Activated CD8-positive, alpha-beta memory T cell treated with anti-CD3 and anti-CD28 coated beads for 36 hours (primary cell): ENCODE results near the gene LRRC8C. TPM values are rescaled to one million over a fixed set of nuclear protein-coding genes. Genes with fewer than 3 reads are reported as not detected.

Experiments used
- CTCF ChIA-PET: fragments of 350-600 bp; sonication (Branson Sonifier 250); formaldehyde crosslinking; loops from one replicate; lab custom pipeline; 2021; ENCODE audit warnings: antibody characterized with exemption; lab: Charles Lee
- POLR2A ChIA-PET: fragments of 350-600 bp; sonication (Branson Sonifier 250); formaldehyde crosslinking; loops from one replicate; lab custom pipeline; 2021; ENCODE audit warnings: antibody characterized with exemption; lab: Charles Lee
- total RNA-seq, 2 experiments: library from RNA; stranded (reverse); gene quantifications; one replicate each; pipeline ENCODE4 v1.2.3, GENCODE V29; 2021

LRRC8C gene
- total RNA-seq, 2 experiments from 2014 or later = 50.5 to 55.2 TPM

GRCh38 chr1:89727517-89728312, 94.8 kb downstream of the LRRC8C start:
- CTCF ChIA-PET = interaction anchor here (1.4 kb wide), 2 partner anchors 35 to 123 kb away, joined by 3 to 7 read pairs; no protein-coding TSS in a partner anchor
- POLR2A ChIA-PET = no interaction called here

GRCh38 chr1:89728381-89728780, 95.5 kb downstream of the LRRC8C start:
- CTCF ChIA-PET = no interaction called here
- POLR2A ChIA-PET = no interaction called here

DNA sequence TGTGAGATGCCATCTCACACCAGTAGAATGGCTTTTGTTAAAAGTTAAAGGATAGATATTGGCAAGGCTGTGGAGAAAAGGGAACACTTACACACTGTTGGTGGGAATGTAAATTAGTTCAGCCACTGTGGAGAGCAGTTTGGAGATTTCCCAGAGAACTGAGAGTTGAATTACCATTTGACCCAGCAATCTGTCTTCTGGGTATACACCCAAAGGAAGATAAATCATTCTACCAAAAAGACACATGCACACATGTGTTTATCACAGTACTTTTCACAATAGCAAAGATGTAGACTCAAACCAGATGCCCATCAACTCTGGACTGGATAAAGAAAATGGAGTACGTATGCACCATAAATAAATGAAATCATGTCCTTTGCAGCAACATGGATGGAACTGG, 99.3 kb downstream of the LRRC8C start:
- ChIA-PET POLR2A (no interaction called here), CTCF (interaction anchor here (2.7 kb wide), 1 partner anchor 31 kb away, joined by 9 read pairs; no protein-coding TSS in a partner anchor)

GRCh38 chr1:89732643-89733222, 99.8 kb downstream of the LRRC8C start:
- ChIA-PET CTCF (interaction anchor here (1.1 to 1.2 kb wide), 2 partner anchors 8 to 30 kb away, joined by 3 read pairs; no protein-coding TSS in a partner anchor), POLR2A (no interaction called here)

DNA sequence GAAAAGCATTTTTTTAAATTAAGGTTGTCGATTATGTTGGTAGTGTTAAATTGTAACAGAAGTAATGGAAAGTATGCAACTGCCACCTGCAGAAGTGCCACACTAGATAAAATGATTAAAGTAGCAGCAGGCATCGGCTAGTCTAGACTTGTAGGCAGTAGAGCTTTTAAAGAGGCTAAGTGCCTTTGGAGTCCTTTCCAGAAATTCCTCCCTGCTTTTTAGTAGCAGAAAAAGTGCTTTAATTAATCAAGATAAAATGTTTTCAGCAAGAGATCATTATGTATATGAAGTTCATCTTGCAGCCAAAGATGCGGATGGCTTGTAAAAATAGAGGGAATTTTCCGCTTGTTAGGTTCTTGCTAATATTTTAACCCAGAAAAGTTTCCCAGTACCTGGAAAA, 100.8 kb downstream of the LRRC8C start:
- ChIA-PET CTCF (interaction anchor here (1.1 to 1.2 kb wide), 2 partner anchors 9 to 29 kb away, joined by 3 read pairs; no protein-coding TSS in a partner anchor), POLR2A (no interaction called here)

- CTCF ChIA-PET = no interaction called here
- POLR2A ChIA-PET = no interaction called here
These were observed 101.5 kb downstream of the LRRC8C start for GRCh38 chr1:89734442-89734841.

- POLR2A ChIA-PET = no interaction called here
- CTCF ChIA-PET = no interaction called here
These were observed 102.6 kb downstream of the LRRC8C start for GRCh38 chr1:89735479-89735878.

DNA sequence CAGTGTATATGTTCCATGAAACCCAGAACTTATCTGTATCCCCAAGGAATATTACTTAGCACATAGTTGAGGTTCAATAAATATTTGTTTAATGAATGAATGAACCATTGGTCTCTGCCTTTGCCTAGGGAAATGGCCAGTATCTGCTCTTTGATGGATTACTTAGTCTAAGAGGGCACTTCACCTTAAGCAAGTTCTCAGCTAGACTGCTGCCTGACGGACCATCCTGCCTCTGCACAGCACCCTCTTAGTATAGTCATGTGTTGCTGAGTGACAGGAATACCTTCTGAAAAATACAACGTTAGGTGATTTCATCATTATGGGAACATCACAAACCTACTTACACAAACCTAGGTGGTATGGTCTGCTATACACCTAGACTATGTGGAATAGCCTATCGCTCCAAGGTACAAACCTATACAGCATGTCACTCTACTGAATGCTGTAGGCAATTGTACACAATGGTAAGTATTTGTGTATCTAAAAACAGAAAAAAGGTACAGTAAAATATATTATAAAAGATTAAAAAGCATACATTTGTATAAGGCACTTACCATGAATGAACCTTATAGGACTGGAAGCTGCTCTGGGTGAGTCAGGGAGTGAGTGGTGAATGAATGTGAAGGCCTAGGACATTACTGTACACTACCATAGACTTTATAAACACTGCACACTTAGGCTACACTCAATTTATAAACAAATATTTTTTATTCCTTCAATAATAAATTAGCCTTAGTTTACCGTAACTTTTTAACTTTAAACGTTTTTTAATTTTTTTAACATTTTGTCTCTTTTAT, 104.2 kb downstream of the LRRC8C start:
- ChIA-PET POLR2A (no interaction called here), CTCF (no interaction called here)

- ChIA-PET POLR2A (no interaction called here), CTCF (no interaction called here)
These were observed 105.1 kb downstream of the LRRC8C start for GRCh38 chr1:89737985-89738510.

- POLR2A ChIA-PET = no interaction called here
- CTCF ChIA-PET = interaction anchor here (1.5 to 1.7 kb wide), 2 partner anchors 18 to 23 kb away, joined by 4 read pairs; no protein-coding TSS in a partner anchor
These were observed 106.3 kb downstream of the LRRC8C start for GRCh38 chr1:89739013-89739843.

DNA sequence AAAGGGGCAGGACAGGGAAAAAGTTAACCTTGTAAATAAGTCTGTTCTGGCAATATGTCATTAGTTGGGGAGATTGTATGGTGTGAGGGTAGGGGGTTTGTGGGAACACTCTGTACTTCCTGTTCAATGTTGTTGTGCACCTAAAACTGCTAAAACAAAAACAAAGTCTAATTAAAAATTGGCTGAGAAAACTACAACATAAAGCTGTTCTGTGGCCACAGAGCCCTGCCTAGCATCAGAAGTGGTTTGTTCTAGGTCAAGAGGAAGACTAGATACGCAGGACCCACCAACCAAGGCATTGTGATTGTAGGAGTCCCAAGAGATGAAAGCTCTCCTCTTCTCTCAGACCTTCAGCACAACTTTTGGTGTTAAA, 106.9 kb downstream of the LRRC8C start:
- ChIA-PET POLR2A (no interaction called here), CTCF (interaction anchor here (0.9 to 1.7 kb wide), 3 partner anchors 16 to 22 kb away, joined by 4 read pairs; no protein-coding TSS in a partner anchor)

GRCh38 chr1:89743788-89744187, 110.9 kb downstream of the LRRC8C start:
- ChIA-PET CTCF (no interaction called here), POLR2A (no interaction called here)

- POLR2A ChIA-PET = no interaction called here
- CTCF ChIA-PET = no interaction called here
These were observed 113.7 kb downstream of the LRRC8C start for GRCh38 chr1:89746424-89747149.

- ChIA-PET POLR2A (no interaction called here), CTCF (interaction anchor here (1.4 kb wide), 1 partner anchor 9 kb away, joined by 7 read pairs; no protein-coding TSS in a partner anchor)
These were observed 120.8 kb downstream of the LRRC8C start for GRCh38 chr1:89753761-89754160.

- ChIA-PET CTCF (interaction anchor here (1.4 kb wide), 1 partner anchor 9 kb away, joined by 5 read pairs; no protein-coding TSS in a partner anchor), POLR2A (no interaction called here)
These were observed 121.6 kb downstream of the LRRC8C start for GRCh38 chr1:89754518-89754917.

GRCh38 chr1:89755591-89755990, 122.7 kb downstream of the LRRC8C start:
- POLR2A ChIA-PET = interaction anchor here (0.7 kb wide), 1 partner anchor 43 kb away, joined by 6 read pairs; no protein-coding TSS in a partner anchor
- CTCF ChIA-PET = interaction anchor here (1.4 to 3.1 kb wide), 3 partner anchors 8 to 36 kb away, joined by 4 to 10 read pairs (median 5); no protein-coding TSS in a partner anchor

GRCh38 chr1:89757532-89757931, 124.6 kb downstream of the LRRC8C start:
- CTCF ChIA-PET = interaction anchor here (0.6 to 3.1 kb wide), 4 partner anchors 17 to 124 kb away, joined by 3 to 10 read pairs (median 4); partner anchors contain the start of gene LRRC8C
- POLR2A ChIA-PET = interaction anchor here (0.7 to 1.3 kb wide), 5 partner anchors 24 to 149 kb away, joined by 3 to 5 read pairs (median 3); partner anchors contain the start of gene LRRC8C
